HG03432 (cell line): ENCODE results near the gene STK32B.

Experiments used
- ATAC-seq: cut with Tn5 transposase; IDR thresholded peaks from one replicate; pipeline ENCODE4 v1.9.1; 2021; ENCODE audit warnings: mild to moderate bottlenecking, moderate library complexity; ENCODE audit not compliant: unreplicated experiment

Gene STK32B

DNA sequence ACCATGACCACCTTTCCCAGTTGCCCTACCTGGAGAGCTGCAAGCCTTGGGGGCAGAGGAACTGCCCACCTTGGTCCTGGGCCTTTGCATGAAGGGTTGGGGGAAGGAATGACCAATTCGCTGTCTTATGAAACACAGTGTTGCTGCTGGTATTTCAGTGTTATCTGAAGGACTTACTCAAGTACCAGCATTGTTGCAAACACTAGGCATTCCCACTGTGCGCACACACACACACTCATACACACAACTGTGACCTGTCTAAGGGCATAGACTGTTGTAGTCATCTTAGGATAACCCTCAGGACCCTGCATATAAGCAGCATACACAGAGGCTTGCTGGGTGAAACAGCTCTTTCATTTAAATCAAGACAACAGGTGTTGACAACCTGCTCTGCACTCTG, 446.2 kb downstream of the STK32B start:
- ATAC-seq: no peak

DNA sequence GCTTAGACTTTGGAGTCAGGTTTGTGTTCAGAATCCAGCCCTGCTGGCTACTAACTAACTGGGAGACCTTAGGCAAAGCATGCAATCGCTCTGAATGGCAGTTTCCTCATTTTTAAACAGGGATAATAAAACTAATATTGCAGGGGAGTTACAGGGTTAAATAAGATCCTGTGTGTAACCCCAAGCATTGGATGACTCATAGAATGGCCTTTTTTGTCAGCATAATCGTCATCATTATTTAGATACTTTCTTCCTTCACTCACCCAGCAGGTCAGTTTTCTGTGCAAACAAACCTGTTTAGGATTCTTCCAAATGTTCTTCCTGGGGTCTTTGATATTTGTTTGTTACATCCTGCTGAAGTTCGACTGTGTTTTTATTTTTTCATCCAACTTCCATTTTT, 448.9 kb downstream of the STK32B start:
- ATAC-seq: no peak

DNA sequence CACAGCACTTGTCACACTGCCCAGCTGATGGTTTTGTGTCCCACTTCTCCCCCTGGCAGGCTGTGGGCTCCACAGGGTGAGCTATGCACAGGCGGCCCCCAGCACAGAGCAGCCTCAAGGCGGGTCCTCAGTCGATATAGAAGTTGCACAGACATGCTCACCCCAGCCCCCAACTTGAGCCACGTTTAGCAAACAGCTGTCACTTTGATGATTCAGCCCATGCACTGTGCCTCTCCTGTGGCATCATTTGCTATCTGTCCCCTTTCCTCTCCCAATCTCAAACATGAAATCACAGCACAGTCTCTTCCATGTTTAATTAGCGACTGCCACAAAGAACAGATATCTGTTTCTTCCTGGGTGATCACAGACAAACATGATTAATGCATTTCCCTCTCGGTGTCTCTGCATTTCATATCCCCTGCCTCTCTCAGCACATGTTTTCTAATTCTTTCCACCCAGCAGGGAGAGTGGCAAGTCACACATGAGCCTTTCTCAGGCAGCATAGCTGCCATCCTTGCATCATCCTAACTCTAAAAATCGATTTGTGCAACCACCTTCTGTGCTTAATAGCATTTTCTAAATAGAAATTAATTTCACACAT, 452.2 kb downstream of the STK32B start:
- no peak for ATAC-seq

DNA sequence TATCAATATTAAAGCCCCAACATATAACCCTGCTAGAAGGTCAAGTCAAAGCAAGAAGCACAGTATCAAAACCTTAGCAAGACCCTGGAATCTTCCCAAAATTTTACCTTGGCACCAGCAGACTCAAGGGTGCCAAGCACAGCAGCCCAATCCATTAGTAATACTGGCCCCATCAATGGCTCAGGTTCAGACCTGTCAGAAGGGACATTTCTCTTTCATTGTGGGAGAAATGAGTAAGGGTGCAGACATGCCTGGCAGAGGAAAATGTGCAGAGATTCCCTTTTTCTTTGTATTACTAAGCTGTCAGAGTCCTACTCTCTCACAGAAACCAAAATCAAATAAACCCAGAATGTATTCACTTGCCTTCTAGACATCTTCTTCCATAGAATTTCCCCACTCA, 453.2 kb downstream of the STK32B start:
- ATAC-seq: no peak

DNA sequence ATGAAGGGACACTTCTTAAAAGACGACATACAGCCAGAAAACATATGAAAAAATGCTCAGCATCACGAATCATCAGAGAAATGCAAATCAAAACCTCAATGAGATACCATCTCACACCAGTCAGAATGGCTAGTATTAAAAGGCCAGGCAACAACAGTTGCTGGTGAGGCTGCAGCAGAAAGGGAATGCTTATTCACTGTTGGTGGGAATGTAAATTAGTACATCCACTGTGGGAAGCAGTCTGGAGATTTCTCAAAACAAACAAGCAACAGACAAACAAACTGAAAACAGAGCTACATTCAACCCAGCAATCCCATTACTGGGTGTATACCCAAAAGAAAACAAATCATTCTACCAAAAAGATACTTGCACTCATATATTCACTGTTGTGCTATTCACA, 459.2 kb downstream of the STK32B start:
- no peak for ATAC-seq

DNA sequence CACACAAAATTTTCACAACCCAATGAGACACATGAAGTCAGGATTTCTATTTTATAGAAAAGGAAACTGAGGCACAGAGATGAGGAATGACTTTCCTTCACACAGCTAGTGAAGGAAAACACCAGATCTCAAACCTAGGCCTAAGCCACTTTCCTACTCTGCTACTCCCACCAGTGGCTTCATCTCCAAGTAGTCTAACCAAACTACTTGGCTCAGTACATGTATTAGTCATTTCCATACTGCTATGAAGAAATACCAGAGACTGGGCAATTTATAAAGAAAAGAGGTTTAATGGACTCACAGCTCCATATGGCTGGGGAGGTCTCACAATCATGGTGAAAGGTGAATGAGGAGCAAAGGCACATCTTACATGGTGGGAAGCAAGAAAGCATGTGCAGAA, 460.5 kb downstream of the STK32B start:
- no peak for ATAC-seq

DNA sequence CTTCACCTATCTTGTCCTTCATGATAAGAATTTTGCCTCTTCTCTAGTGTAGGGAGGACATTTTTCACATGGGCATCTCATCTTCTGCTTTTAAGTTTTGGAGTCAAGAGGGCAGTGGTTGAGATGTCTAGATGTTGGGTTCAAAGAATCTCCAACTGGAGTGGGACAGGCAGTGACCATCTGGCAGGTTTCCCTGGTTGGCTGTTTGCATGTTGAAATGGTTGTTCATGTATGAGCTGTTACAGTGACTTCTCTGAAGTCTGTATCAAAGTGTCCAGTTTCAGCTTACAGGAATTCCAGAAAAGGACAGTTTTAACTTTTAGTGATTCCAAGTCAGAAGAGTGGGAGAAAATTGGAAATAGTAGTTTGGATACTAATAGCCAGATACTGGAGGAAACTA, 464.4 kb downstream of the STK32B start:
- ATAC-seq: no peak

DNA sequence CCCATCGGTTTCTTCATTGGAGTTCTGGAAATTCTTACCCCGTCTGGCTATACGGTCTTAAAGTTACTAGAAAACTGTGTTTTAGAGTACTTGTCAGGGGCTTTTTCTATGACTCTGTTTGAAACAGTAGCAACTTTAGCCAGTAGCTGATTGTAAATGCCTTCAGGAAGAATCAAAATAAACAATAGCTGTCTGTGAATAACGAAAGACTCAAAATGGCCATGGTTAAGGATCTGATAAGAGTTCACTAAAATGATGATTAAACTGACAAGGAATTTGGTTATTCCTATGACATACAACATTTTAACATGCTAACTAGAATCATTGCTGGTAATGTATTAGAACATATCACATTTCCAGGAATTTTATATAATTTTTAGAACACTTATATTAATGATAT, 466.1 kb downstream of the STK32B start:
- no peak for ATAC-seq

DNA sequence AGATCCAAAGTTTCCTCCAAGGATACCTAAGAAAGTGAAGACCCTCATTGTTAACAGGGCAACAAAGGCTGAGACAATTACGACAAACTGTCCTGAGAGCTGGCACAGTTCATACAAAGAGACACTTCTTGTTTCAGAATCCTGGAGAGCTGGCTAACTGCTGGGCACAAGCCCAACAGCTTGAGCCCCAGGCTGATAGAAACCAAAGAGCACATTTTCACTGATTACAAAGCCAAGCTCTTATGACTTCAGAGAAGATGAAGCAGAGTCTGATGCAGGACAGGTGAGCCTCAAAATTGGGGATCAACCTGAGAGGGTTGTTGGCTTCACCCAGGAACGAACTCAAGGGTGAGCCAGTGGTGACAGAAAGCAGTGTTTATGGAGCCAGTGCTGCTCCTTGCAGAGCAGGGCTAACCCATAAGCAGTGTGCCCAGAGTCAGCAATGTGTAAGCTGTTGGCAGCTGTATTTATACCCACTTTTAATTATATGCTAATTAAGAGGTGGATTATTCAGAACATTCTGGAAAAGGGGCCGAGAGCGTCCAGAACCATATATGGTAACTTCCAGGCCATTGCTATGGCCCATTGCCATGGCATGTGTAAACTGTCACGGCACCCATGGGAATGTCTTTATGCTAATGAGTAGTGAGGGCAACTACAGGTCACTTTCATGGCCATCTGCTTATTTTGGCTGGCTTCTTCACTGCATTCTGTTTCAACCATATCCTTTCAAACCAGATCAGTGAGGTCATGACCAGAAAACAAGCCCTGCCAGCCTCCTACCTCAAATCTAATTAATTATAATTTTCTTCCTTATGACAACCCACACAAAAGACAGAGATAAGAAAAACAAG, 473.4 kb downstream of the STK32B start:
- no peak for ATAC-seq

DNA sequence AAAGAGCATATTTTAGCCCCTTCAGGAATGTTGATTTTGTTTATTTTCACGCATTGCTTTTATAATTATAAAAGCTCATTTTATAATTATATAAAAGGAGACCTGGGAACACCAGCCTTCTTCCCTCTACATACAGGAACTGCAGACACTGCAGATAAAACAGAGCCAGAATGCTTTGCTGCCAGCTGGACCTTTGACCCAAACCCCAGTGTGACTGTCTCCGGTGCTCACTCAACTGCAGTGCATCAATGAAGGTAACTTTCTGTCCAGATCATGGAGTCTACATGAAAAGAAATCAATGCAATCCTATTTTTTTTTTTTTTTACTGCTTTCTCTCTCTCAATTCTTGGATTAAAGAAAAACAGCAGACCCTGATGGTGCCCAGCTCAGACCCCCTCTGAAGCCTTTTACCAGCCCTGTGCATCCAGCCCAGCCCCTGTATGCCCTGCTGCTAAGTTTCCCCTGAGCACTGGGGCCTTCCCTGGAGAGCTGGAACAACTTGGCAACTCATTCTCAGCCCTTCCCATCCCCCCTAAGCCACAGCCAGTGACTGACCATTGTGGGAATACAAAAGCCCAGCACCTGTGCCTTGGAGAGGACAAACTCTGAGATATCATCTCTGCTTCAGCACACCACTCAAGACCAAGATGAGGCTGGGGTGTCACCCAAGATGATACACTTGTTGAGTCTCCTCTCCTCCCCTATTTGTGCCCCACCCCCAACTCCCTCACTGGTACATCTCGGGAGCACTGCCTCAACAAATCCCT, 475.0 kb downstream of the STK32B start:
- ATAC-seq: no peak

DNA sequence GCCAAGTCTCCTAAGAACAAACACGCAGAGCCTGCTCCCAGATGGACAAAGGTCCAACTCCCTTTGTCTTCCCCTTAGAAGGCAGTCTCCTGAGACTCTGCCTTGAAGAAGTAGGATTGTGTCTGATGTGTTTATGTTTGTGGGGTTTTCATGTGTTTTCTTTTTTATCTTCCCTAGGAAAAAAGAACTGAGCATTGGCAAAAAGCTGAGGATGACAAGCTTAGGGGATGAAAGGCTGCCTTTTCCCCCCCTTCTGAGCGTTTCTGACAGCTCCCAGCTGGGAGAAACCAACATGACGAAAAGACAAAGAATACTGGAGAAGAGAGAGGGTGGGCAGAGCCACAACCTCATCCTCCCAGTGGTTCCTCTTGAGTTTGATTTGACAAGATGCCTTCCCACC, 475.9 kb downstream of the STK32B start:
- no peak for ATAC-seq

DNA sequence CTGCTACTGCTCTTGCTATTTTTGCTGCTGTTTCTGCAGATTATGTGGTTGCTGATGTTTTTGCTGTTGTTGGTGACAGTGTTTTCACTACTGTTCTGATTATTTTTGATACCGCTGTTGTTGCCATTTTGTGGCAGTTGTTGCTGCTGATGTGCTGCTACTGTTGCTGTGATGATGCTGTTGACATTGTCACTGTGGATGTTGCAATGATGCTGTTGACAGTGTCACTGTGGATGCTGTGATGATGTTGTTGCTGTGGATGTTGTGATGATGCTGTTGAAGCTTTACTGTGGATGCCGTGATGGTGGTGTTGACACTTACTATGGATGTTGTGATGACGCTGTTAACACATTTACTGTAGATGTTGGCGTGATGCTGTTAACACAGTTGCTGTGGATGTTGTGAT, 476.8 kb downstream of the STK32B start:
- ATAC-seq: no peak

DNA sequence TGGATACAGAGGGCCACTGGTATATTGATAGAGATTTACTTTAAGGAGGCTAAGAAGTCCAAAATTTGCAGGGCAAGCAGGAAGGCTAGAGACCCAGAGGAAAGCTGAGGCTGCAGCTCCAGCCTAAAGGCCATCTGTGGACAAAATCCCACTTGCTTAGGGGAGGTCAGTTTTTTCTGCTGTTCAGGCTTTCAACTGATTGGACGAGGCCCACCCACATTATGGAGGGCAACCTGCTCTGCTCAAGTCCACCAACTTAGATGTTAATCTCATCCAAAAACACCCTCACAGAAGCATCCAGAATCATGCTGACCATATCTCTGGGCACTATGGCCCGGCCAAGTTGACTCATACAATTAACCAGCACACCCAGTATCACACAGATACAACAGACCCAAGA, 480.8 kb downstream of the STK32B start:
- no peak for ATAC-seq

DNA sequence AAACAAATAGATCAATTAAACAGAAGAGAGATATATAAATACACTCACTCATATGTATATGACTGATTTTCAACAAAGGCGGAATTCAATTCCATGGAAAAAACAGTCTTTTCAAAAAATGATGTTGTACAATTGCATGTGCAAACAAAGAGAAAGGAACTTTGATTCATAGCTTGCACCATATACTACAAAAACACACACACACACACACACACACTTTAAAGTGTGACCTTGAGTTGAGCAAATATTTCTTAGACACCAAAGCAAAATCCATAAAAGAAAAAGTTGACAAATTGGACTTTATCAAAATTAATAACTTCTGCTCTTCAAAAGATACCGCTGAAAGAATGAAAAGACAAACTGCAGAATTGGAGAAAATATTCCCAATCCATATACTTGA, 488.3 kb downstream of the STK32B start:
- no peak for ATAC-seq

DNA sequence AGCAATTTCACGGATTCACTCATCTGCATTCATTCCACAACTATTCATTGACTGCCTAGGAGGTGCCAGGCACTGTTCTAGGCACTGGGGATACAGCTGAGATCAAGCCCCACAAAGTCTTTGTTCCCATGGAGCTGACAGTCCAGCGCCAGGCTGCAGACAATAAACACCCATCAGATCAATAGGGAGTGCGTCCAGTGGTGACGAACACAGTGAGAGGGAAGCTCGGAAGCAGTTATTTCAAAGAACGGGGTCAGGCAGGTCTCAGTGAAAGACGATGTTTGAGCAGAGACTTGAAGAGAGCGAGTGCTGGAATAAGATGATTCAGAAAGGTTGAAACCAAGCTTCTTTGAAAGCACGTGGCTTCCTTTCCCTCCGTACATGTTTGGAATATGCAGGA, 489.9 kb downstream of the STK32B start:
- ATAC-seq: no peak

DNA sequence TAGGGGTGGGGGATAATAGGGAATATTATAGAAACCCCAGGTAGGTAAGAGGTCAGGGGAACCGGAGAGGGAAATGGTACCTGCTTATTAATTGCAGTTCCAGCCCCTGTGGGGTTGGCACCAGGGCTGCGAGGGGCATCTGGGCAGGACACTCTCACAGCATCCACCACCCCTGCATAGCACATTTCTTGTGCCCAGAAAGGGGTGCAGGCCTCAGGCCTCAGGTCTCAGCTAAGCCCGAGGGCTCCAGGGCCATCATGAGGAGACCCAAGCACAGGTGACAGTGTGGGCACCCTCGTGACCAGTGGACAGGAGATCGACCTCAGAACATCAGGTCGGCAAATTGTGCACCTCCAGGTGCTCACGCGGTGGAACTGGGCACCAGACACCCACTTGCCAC, 492.4 kb downstream of the STK32B start:
- ATAC-seq: no peak

DNA sequence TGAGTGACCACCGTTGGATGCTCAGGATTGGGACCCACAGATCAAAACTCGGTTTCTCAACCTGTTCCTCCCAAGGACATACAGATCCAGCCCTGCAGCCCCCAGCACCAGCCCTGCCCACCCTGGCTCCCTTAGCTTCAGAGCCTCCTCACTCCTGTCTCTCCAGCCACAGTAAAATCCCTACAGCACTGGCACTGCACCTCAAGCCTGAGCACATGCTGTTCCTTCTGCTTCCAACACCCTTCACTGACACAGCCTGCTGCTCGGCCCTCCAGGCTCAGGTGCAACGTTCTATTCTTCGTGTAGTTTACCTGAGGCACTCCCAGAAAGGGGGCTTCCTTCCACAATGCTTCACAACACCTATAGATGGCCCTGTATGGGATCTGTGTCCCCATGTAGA, 493.5 kb downstream of the STK32B start:
- ATAC-seq: no peak

DNA sequence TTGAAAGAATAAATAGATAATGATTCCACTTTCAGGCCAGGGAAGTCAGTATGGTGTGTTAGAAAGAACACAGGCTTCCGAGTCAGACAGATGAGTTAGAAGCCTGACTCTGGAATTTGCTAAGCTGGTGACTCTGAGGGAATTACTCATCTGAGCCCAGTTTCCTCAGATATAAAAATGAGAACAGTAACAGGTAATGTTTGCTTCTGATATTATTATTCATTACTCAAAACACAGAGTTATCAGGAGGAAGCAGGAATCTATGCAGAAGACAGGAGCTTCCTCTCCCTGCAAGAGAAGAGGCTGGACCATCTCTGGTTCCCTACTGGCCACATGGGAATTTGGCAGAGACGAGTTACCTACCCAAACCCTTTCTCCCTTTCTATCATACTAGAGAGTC, 494.0 kb downstream of the STK32B start:
- ATAC-seq: no peak

DNA sequence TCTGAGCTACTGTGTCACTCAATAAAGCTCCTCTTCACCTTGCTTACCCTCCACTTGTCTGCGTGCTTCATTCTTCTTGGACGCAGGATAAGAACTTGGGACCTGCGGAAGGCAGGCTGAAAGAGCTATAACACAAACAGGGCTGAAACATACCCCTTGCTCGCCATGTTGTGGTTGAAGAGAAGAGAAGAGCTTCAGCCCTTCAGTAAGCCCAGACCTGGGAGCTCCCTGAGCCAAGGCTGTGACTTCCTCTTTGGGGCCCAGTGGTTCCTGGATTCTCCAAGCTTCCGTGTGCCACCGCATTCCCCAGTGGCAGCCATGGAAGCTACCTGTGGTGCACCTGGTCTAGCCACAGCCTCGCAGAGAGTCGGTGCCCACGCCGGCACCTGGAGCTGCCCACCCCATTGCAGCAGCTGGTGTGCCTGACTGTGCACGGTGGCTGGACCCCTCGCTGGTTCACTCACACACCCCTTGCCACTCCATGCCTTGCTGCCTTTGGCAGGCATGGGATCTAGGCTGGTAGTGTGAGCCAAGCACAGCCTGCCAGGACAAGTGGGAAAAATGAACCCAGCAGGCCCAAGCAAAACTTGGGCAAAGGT, 496.5 kb downstream of the STK32B start:
- ATAC-seq: no peak
